GM21723 (cell line): Measurements from ENCODE around the gene C20orf202.

Experiments
- ATAC-seq: cut with Tn5 transposase; IDR thresholded peaks from one replicate; pipeline ENCODE4 v1.9.1; 2021; ENCODE audit warnings: mild to moderate bottlenecking, moderate library complexity; ENCODE audit not compliant: unreplicated experiment

Gene C20orf202

DNA sequence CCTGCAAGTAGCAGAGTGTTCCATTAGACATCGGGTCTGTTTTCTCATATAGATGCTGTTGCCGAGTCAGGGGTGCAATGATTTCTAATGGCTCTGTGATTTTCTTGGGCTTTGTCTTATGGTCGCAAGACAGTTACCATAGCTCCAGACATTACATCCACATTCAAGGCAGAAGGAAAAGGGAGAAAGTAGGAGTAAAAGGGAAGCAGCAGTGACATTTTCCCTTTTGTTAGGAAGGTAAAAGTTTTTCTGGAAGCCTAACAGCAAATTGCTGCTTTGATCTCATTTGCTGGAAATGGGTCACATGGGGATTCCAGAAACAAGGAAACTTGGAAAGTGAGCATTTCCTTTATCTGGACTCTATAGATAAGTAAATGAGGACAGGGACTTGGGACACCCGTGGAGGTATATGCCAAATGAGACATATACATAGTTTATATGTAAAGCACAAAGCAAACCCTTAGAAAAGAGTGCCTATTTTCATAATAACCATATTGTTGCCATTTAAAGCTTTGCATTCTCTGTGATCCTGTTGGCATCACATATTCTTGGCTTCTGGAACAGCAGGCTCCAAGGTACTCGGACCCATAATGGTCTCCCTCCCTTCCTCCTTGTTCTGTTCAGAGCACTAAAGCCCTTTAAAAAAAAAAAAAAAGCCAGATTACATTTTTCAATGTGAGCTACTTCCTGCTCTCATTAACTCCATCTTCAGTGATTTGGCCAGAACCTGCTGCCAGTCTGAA is at the start of gene C20orf202:
Gene C20orf202 (plus strand): TSS at position 693 of the 743 bp plus-strand sequence. CDS start 132 bp downstream, outside the sequence.
- no peak for ATAC-seq

GRCh38 chr20:1154226-1154625 is 49.0 kb upstream of the C20orf202 start:
- no peak for ATAC-seq

DNA sequence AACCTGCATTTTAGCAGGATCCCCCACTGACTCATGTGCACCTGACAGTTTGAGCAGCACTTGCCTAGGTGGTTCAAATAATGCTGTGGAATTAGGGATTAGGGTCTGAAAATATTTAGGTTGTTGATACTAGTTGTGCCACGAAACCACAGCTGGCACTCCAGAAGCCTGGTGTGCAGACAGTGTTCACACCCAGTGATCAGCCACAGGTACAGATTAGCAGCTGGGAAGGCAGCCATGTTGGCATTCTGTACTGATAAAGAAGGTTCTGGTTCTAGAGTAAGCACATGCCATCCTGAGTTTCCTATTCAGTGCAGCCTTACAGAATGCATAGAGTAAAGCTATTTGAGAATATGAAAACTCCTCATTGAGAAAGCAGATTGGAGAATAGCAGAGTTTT is 48.6 kb upstream of the C20orf202 start:
- no peak for ATAC-seq

DNA sequence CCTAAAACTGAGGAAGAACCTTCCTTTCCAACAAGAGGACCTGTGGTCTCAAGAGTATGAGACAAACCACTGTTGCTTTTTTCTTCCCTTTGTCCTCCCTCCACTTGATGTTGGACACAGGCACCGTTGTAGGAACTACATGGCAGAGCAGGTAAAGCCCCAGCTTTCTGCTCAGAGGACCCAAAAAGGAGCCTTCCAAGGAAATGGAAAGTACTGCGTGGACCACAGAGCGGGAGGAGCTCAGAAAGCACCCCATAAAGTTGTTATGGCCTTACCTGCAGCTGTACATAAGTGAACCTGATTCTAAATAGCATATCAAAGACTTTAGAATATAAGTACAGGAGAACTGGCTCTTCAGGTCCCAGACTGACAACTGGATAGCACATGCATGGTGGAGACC is 47.9 kb upstream of the C20orf202 start:
- ATAC-seq = no peak

GRCh38 chr20:1160496-1160895 is 42.8 kb upstream of the C20orf202 start:
- no peak for ATAC-seq

GRCh38 chr20:1160991-1161390 is 42.3 kb upstream of the C20orf202 start:
- no peak for ATAC-seq

DNA sequence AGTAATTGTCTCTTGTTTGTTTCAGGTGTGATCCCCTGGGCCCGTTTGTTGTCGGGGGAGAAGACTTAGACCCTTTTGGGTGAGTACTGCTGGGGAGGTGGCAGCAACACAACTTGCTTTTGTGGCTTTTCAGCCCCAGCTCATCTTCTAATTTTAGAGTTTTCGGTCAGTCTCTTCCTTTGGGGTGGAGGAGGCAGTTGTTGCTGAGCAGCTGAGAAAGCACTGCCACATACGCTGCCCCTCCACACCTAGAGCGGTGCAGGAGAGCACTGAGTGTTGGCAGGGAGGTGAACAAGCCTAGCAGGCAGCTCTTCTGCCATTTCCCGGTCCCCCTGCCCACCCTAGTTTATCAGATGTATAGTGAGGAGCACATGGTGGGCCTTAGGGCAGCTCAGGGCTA is 40.1 kb upstream of the C20orf202 start:
- no peak for ATAC-seq

- no peak for ATAC-seq
These were observed 39.6 kb upstream of the C20orf202 start for GRCh38 chr20:1163653-1164052.

DNA sequence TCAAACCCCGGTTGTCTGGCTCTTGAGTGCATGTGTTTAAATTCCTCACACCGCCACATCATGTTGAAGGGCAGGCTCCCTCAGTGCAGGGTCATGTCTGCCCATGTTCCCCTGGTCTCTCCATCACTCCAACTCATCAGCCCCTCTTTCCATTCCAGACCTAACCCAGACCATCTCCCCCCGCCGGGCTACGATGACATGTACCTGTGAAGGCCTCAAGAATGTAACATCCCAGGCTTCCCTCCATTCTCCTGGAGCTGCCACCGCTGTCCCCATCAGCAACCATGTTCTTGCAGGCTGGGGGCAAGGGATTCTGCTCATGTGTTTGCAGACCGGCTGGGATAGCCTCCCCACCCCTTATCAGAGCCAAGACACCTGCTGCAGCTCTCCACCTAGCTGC is 38.4 kb upstream of the C20orf202 start:
- no peak for ATAC-seq

DNA sequence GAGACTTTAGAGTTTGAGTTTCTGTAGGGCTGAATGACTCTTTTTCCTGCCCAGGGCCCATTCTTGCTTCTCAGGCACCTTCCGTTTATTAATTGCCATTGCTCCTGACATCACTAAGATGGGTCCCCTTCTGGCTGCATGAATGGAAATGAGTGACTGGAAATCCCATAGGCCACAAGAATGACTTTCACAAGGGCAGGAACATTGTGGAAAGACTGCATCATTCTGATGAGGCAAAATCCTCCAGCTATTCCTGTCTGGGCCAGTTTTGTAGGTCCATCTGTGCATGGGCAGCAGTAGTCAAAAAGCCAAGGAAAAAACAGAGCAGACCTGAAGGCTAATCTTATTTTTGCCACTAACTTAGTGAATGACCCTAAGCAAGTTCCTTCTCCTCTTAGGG is 37.7 kb upstream of the C20orf202 start:
- ATAC-seq = no peak

DNA sequence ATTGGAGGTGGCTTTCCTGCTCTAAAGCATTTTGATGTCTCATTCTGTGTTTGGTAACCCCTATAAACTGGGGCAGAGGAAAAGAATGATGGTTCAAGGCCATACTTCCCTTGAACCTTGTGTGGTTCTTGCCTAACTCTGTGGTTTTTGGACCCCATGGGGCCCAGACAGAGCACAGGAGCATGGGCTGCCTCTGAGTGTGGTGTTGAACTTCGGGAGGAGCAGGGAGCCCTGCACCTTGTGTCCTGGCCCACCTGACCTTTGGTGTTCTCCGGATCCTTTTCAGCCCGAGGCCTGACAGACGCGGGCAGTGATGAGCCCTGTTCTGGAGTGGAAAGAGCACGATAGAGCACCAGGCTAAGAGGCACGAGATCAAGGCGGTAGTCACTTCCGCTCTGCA is 37.3 kb upstream of the C20orf202 start:
- ATAC-seq = no peak

DNA sequence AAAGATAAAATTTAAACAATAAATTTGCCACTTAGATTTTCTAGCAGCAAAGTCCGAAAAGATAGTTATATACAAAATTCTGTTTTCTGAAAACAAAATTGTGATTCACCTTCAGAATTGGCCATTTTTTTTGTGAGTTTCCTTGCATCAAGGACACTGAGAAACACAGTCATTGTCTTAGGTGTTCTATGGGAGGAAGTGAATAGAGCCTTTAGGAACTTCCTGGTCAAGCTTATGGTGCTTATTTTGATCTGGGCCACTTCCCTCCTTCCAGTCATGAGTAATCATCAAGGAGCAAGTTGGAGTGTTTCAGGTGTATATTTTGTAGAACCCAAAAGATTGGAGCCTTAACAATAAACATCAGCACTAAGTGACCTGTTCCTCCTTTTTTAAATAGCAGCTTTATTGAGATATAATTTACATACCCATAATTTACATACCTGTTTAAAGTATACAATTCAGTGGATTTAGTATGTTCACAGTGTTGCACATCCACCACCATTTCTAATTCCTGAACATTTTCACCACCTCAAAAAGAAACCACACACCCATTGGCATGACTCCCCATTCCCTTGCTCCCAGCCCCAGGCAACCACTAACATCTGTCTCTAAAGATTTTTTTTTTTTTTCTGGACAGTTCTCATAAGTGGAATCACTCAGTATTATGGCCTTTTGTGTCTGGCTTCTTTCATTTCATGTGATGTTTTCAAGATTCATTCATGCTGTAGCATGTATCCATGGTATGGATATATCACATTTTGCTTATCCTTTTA is 36.1 kb upstream of the C20orf202 start:
- ATAC-seq = no peak

DNA sequence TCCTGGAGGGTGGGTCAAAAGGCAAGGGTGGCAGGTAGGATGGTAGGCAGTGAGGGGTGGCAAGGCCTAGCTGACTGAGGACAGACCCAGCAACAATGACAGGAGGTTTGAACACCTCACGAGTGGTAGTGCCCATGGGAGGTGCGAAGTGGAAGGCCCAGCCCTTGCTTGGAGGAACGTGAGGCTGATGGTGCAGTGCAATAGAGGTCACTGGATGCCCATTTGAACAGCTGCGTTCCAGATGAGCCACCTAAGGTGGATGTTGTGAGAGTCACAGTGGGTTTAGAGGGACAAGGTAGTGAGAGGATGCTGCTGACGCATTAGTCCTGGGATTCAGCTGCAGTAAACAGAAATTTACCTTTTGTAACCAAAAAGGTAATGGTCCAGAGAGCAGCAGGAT is 34.0 kb upstream of the C20orf202 start:
- ATAC-seq = no peak

DNA sequence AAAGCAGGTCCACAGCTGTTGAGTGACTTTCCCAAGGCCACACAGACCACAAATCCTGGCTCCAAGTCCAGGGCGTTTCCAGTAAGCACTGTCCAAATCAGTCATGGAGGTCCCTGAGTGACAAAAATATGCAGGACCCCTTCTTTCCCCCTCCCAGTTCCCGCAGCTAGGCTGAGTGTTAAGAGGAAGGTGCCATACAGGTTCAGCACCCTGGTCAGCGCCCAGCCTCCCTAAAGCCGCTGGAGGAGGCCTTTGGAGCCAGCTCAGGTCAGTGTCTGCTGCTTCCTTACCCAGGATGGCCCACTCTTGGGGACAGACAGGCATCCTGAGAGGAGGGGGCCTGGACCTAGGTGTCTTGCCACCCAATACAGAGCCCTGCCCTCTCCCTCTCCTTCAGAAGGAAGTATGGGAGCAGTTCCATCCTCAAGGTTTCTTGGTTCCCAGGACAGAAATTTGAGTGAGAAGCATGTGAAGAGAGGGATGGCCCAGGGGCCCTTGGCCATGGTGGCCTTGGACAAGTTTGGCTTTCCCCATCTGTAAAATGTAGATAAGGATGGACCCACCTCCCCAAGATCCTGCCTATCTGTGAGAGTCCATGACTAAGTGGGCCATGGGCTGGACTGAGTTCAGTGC is 31.7 kb upstream of the C20orf202 start:
- no peak for ATAC-seq

DNA sequence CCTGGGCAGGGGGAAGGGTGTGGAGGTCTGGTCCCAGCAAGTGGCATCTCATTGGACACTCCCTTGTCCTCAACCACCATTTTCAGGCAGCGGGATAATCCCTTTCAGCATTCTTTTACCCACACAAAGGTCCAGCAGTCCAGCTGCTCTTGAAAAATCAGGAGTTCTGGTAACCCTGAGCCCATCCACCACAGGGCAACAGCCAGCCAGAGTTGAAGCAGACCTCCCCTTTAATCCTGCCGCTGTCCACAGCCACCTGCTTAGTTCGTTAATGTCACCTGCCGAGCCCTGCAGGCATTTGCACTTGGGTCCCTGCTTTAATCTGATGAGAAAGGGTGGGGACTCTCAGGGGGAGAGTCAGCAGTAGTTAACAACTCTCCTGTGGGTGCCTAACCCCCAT is 29.6 kb upstream of the C20orf202 start:
- ATAC-seq = no peak

GRCh38 chr20:1174787-1175186 is 28.5 kb upstream of the C20orf202 start:
- ATAC-seq = no peak

- ATAC-seq = no peak
These were observed 25.6 kb upstream of the C20orf202 start for GRCh38 chr20:1177680-1178079.

GRCh38 chr20:1178103-1178502 is 25.2 kb upstream of the C20orf202 start:
- no peak for ATAC-seq

- no peak for ATAC-seq
These were observed 24.6 kb upstream of the C20orf202 start for GRCh38 chr20:1178623-1179022.

DNA sequence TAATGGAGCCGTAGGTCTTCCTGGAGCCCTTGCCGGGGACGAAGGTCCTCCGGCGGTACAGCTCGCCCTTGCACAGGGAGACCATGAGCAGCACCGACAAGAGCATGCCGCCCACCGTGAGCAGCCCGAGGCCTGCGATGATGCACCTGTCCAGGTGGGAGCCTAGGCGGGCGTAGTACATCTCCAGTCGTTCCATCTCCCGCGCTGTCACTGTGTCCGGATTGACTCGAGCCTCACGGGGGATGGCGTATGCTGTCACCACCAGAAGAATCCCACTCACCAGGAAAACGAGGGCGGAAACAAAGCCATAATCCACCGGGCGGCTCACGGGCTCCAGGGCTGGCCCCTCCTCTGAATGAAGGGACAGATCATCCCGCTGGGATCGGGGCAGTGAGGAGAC is 22.3 kb upstream of the C20orf202 start:
- ATAC-seq = no peak

DNA sequence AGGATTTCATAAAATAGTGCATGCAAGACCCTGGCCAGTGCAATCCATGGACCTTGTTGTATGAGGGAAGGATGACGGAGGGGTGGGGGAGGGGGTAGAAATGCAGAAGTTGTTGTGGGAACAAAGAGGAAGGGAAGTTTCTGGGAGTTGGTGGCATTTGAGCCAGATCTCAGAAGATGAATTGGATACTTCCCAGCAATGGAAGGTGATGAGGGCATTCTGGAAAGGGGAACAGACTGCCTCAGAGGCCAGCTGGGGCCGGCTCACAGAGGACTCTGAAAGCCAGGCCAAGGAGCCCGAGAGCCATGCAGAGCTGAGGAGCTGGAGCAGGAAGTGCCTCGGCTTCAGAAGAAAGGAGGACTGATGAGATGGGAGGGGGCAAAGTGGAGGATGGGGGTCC is 21.1 kb upstream of the C20orf202 start:
- ATAC-seq = no peak

DNA sequence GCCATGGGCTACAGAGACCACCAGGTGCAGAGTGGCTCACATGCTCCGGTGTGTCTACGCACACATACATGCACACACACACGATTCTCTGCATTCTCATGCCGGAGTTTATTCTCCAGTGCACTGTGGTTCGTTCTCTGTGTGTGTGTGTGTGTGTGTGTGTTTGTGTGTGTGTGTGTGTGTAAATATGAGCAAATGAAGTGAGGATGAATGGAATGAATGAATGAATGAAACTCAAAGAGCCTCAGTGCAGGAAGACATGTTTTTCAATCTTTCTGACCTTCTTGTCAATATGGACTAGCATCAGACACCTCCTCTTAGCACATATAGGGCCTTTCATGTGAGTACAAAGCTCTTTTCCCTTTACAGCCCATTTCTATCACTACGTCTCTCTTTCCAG is 20.1 kb upstream of the C20orf202 start:
- no peak for ATAC-seq
